GM12873 (cell line): ENCODE measurements around the gene SH3GLB1.

ENCODE experiments used
- TF ChIP-seq, protein P1 (sequence below): IDR thresholded peaks from 2 replicates; pipeline ENCODE4 v1.5.1; 2012; ENCODE audit warnings: low read depth, mild to moderate bottlenecking, moderate library complexity, low read length, control low read depth; ENCODE audit not compliant: insufficient read depth; ENCODE audit errors: missing control alignments

The SH3GLB1 gene

DNA sequence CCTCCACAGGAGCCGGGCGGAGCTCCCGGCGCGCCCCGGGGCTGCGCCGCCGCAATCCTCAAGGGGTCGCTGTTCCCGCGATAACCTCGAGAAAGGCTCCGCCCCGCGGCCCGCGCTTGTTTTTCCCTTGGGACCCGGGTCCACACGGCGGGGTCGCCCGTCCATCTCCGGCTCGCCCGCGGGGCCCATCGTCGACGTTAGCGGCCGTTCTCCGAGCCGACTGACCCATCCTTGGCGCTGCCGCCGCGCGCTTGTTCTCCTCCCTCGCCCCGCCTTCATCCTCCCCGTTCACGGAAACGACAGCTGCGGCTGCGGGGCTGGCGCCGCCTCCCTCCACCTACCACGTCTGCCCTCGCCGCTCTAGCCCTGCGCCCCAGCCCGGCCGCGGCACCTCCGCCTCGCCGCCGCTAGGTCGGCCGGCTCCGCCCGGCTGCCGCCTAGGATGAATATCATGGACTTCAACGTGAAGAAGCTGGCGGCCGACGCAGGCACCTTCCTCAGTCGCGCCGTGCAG lies at the start of gene SH3GLB1:
Gene SH3GLB1 (plus strand): TSS at position 119 of the 514 bp plus-strand sequence. CDS start 324 bp downstream, at position 443.
- TF ChIP-seq, protein P1, sequence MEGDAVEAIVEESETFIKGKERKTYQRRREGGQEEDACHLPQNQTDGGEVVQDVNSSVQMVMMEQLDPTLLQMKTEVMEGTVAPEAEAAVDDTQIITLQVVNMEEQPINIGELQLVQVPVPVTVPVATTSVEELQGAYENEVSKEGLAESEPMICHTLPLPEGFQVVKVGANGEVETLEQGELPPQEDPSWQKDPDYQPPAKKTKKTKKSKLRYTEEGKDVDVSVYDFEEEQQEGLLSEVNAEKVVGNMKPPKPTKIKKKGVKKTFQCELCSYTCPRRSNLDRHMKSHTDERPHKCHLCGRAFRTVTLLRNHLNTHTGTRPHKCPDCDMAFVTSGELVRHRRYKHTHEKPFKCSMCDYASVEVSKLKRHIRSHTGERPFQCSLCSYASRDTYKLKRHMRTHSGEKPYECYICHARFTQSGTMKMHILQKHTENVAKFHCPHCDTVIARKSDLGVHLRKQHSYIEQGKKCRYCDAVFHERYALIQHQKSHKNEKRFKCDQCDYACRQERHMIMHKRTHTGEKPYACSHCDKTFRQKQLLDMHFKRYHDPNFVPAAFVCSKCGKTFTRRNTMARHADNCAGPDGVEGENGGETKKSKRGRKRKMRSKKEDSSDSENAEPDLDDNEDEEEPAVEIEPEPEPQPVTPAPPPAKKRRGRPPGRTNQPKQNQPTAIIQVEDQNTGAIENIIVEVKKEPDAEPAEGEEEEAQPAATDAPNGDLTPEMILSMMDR: peak; percentile 83

DNA sequence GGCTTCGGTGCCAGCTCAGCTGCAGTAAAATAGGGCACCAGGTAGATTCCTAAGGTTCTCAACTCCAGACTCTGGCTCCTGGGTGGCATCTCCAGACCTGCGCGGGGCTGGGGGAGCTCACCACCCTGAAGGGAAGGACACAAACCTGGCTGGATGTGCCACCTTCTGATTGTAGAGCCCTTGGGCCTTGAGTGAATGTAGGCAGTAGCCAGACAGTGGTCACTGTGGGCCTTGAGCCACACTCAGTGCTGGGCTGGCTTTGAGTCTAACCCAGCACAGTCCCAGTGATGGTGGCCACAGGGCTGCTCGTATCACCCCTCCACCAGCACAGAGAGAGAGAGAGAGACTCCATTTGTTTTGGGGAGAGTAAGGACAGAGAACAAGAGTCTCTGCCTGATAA lies 38.0 kb upstream of the SH3GLB1 start:
- TF ChIP-seq, protein P1: no peak

DNA sequence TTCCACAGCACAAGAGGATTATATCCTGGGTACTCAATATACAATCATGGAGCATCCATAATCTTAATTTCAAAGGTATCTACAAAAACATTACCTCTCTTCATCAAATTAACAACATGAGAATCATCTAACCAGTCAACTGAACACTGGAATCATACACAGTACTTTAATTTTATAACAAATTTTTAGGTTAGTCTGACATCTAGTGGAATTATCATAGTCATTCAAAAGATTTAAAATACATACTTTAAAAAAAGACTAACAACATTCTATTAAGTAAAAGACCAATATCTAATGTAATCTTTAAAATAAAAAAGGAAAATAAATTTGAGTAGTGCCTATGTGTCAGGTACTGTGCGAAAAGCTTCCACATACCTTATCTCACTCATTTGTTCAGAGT lies 16.8 kb upstream of the SH3GLB1 start:
- TF ChIP-seq, protein P1: no peak

DNA sequence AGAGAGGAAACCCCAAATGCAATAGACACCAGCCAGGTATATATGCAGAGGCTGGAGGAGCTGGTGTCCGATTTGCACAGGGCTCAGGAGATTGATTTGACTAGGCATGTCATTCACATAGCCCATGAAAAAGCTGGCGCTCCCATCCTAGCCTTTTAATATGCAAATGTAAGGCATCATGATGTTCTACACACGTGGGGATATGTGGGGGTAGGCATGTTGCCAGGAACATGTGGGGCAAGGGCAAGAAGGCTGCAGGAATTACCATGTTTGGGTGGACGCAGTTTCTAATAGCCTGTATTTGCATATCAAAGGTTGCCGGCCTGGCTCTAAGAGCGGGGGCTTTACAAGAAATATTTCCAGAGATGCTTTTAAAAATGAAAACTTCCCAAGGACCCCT lies 11.7 kb upstream of the SH3GLB1 start:
- TF ChIP-seq, protein P1: no peak

DNA sequence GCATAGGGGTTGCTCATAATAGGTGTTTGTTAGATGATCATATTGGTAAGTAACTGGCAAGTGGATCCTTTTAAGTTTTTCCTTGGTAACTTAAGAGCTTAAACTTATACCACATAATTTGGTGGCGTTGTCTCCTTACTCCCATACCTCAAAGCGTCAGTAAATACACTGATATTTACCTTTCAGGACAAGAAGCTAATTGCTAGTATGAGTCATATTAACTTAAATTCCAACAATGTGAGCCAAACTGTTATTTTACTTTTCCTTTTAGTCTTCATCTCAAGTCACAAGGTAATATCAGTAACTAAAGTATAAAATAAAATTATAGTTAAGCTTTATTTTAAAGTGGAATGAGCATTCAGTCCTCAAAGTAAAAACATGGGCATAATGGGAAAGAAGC lies 9.0 kb upstream of the SH3GLB1 start:
- TF ChIP-seq, protein P1: no peak

DNA sequence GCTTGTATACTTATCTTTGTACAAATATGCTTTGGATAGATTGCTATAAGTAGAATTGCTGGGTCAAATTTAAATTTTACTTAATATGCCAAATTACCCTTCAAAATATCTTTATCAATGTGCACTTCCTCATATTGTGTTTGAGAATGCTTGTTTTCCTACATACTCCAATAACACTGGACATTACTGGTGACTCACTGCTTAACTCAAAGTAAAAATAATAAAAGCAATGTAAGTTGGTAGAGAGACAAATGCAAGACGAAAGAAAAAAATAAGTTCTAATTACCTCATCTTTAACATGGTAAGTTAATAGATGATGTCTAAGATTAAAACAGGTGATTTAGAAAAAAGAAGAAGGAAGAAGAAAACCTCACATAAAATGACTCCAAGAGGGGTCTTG lies 7.9 kb upstream of the SH3GLB1 start:
- TF ChIP-seq, protein P1: no peak

DNA sequence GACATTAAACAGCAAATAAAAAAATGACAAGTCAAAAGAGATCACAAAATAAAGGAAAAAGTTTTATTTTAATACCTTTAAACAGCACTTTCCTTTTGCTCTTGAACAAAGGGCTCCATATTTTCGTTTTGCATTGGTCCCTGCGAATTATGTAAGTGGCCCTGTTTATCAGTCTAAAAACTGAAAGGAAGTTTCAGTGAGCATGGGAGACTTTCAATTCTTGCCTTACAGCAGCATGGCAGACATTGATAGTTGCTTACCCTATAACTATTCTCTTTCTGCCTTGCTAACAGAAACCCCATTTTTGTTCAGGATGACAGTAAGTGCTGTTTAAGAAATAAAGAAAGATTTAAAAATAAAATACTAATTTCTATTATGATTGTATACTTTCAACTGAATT lies 5.2 kb upstream of the SH3GLB1 start:
- TF ChIP-seq, protein P1: no peak
